Ramos (cell line): ENCODE results near the gene ARHGEF35.
"Not testable (repeated sequence)": the region's sequence is repeated elsewhere in the genome, so short reads cannot be mapped to it uniquely, and the experiment has no call there.

Source experiments
- in situ Hi-C: fragments of 300-500 bp; cut with MboI; formaldehyde crosslinking; loops from one replicate; pipeline ENCODE4 v1.14.3; 2022; ENCODE audit warnings: low sequenced_read_pairs; ENCODE audit not compliant: unreplicated experiment

ARHGEF35 gene

DNA sequence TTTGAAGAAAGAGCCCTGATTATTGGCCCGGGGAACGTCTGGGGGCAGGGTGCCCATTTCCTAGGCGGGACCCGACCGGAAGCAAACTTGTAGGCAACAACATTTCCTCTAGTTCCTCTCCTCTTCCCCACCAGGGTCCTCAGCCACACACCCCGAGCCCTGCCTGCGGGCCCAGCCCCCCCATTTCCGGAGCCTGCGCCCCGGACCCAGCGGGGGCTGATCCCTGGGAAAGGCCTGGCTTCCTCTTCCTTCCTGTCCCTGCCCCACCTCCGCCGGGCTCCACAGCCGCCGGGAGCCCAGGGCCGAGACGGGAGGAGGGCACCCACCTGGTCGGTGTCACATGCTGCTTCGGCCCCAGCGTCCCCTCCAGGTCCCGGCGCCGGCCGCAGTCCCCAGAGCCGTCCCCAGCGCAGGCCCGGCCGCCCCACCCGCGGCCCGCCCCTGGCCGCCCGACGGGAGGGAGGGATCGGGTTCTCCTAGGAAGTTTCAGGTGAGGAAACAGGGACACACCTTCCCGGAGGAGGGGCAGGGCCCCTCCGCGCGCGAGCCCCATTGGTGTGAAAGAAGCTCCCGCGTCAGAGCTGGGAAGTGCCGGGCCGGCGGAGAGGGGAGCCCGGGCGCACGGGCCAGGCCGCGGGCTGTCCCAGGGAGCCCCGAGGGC lies at the start of gene ARHGEF35:
Gene ARHGEF35, minus strand, starts transcription at position 622 of the 661 bp plus-strand sequence. CDS start 7,450 bp downstream, outside the sequence.
- in situ Hi-C loops = not testable (repeated sequence)

DNA sequence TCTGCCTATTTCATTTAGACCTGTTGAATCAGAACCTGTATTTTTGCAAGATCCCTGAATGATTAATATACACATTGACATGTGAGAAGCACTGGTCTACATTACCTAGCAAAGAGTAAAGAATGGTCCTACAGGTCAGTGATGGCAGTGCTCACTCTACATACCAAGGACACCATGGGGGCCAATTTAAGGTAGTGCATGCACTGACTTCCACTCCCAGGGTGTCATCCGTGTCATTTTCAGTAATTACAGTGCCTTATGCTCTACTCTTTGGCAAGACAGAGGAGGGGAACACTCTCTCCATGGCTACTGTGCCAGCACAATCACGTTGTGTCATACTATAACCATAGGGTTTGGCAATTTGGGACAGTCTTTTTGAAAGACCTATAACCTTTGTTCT lies 49.7 kb upstream of the ARHGEF35 start:
- in situ Hi-C loops = not testable (repeated sequence)

DNA sequence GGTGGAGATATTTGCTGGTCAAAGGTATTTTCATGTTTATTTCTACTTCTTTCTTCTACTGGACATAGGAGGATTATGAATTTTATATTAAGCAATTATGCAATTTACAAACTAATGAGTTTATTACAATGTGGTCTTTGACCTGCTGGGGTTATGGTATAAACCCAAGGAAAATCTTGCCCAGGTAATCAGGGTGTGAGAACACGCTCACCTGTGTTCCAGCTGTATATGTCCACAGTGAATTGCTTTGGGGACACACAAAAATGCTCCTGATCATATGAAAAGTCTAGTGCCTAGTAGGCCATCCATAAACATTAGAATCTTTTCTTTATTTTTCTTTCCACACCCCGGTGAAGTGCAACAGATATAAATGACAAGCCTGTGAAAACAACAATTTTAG lies 43.7 kb upstream of the ARHGEF35 start, which contains the start of gene OR2A42:
Gene OR2A42, minus strand, starts transcription at position 241 of the 400 bp plus-strand sequence. CDS start 6,762 bp downstream, outside the sequence.
- in situ Hi-C loops = not testable (repeated sequence)

DNA sequence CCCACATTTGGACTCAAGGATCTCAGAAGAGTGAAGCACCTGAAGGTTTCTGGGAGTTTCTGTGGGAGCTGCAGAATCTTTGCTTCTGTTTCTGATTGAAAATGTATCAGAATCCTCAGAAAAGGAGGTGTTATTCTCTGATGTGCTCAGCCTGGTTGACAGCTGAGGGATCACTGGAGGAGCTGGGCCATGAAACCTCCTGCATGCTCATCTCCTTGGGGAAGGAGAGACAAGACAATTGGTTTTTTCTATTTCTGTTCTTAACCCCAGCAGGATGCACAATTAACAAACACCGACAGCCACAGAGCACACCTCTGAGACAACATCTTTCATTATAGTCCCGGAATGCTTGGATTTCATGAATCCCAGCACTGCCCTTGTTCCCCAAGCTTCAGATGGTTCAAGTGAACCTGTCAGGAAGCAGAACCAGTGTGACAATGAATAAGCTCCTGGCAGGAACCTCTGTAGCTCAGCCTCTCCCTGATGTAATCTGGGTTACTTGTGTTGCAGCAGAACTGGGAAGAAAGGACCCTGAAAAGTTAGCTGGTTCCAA lies 43.0 kb upstream of the ARHGEF35 start:
- in situ Hi-C loops = not testable (repeated sequence)

DNA sequence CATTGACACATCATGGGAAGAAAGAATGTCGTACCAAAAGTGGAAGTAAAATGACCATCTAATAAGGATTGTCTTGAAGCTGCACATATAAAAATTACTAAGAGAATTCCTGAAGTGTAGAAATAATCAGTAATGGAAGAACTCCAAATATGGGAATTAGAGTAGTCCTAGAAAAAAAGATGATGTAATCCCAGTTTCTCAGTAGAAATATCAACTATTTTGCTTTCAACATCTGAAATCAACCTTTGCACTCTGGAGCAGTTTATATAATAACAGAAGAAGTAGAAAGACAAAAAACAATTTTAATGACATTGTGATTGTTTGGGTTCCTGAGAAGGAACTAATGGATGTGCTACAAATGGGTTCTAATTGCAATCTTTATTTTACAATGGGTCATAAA lies 37.4 kb upstream of the ARHGEF35 start:
- in situ Hi-C loops = not testable (repeated sequence)

DNA sequence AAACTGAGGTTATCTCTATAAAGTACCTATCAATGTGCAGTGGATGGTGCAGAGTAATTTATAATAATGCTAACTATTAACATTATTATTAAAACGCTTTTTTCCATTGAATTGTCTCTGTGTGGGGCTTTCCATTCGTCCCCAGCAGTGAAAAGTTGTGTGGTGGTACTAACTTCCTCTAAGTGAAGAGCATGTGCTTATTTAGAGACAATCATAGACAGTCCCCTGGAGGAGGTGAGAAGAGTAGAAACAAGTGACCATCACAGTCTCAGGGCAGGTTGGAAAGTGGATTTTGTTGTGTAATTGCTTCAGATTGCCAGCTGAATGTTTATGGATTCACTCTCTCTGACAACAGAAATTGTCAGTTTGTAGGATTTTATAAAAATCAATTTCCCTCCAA lies 35.4 kb upstream of the ARHGEF35 start:
- in situ Hi-C loops = not testable (repeated sequence)

DNA sequence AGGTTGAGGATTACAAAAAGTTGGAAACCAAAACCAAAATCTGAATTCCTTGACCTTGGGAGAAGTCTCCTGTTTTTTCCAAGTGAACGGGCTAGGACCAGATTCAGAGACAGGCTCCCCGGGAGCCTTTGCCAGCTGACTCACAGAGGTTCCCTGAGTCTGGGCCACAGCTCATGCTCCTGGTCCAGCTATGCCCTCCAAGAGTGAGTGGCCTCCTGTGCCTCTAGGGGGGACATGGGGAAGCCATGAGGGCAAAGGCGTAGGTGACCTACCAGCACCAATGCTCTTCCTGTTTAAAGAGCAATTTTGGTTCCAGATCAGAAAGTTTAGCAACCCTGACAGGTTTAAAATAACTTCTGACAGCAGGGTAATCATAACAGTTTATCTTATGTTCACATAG lies 33.2 kb upstream of the ARHGEF35 start:
- in situ Hi-C loops = not testable (repeated sequence)

DNA sequence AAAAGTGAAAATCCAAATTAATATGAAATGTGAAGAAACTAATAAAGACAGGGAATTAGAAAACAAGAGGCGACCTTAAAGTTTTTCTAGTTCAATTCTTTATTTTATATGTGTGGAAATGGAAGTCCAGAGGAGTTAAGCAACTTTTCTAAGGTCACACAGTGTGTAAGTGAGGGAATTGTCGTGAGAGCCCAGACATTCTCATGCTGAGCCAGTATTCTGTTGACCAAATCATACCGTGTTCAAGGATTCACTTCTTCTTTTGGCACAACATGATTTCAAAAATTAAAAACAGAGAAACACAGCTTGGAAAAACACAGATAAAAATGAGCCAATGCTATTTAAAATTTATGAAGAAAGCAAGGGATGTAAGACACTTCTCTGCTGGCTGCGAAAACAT lies 31.2 kb upstream of the ARHGEF35 start:
- in situ Hi-C loops = not testable (repeated sequence)

DNA sequence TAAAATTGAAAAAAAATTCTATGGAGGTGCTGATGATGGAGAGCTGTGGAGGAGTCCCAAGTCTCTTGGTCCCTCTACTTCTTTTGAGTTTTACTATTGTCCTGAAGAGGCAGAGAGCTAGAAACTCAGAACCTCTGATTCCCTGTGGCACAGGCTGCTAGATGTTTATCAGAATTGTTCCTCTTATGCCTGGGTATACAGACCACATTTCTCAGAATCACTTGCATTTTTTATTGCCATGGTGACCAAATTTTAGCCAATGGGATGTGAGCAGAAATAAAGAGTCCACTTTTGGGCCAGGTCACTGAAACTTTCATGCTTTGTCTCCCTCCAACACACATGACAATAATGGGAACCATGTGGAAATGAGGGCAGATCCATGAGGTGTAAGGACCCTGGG lies 28.0 kb upstream of the ARHGEF35 start:
- in situ Hi-C loops = not testable (repeated sequence)

DNA sequence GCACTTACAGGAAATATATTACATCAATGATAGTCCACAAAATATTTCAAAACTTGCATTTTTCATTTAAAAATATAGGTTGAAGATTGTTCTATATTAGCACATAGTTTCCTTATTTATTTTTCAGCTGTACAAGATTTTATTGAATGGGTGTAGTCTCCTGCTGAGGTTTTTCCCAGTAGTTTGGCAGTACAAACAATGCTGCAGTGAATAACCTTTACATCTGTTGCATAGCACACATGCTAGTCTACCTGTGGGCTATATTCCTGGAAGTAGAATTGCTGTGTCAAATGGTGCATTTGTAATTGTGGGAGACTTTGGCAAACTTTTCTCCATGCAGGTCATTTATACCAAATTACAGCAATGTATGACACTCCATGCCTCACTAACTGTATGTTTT lies 24.9 kb upstream of the ARHGEF35 start:
- in situ Hi-C loops = not testable (repeated sequence)

DNA sequence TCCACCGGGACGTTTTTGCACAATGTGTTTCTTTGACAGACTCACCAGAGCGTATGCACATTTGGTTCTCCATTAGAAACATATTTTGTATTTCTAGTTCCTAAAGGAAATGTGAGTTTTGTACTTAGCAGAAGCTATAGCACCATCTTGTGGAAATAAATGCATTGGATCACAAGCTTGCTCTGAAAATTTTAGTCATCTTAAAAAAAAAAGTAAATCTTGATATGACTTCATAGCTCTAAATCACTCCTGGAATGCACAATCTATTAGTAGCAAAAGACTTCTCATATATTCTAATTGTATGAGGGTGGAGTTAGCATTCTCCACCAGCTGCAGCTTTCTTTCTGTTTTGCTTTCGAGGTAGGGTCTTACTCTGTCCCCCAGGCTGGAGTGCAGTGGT lies 23.5 kb upstream of the ARHGEF35 start:
- in situ Hi-C loops = not testable (repeated sequence)

DNA sequence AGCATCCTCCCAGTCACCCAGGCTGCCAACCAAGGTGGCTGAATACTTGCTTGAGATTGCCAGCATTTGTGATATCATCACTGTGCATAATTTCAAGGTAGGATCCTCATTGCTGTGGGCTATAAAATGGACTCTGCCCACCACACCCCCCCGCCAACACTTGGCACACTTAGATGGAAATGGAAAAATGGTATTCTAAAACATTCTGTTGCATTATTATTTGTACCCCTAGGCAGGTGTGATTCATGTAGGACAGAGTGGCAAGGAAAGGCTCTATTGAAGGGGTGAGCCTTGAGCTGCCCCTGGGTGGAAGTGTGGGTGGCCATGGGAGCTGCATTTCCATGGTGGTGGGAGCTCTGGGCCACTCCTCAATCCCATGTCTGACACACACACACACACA lies 22.9 kb upstream of the ARHGEF35 start:
- in situ Hi-C loops = not testable (repeated sequence)

DNA sequence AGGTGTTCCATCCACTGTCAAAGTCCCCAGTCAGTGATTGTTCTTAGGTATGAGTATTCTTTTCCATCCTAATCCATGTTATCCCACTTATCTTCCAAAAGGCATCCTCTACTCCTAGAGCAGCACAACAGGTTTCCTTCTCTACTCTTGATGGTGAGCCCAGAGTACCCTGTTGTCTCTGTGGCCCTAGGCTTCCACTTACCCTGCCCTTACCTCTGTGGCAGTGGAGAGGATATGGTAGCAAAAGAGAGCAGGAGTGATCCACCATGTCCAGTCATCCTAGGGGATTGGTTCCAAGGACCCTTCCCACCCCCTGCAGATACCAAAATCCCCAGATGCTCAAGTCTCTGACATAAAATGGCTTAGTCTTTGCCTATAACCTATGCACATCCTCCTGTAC lies 21.6 kb upstream of the ARHGEF35 start:
- in situ Hi-C loops = not testable (repeated sequence)

DNA sequence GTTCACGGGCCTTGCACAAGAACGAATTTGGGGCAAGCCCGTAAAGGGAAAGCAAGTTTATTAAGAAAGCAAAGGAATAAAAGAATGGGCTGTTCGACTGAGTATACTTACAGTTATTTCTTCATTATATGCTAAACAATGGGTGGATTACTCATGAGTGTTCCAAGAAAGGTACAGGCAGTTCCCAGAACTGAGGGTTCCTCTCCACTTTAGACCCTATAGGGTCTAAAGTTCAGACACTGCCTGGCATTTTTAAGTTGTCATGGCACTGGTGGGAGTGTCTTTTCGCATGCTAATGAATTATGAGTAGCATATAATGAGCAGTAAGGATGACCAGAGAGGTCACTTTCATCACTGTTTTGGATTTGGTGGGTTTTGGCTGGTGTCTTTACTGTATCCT lies 9.7 kb upstream of the ARHGEF35 start:
- in situ Hi-C loops = not testable (repeated sequence)

DNA sequence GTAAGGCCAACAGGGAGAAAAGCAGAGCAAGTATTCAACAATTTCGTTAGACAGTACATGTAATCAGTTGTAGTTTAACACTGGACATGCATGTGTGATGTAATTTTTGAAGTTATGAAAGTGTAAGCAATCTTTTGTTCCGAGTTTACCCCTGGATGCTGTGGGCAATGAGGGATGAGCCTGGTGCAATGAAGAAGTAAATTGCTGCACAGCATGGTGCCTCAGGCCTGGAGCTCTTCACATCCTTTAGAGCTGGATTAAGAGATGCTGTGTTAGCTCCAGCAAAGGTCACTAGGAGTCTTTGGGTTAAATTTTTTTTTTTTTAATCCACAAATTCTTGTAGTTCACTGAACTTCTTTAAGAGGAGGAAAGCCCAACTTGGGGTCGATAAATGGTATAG lies 7.5 kb upstream of the ARHGEF35 start:
- in situ Hi-C loops = not testable (repeated sequence)

DNA sequence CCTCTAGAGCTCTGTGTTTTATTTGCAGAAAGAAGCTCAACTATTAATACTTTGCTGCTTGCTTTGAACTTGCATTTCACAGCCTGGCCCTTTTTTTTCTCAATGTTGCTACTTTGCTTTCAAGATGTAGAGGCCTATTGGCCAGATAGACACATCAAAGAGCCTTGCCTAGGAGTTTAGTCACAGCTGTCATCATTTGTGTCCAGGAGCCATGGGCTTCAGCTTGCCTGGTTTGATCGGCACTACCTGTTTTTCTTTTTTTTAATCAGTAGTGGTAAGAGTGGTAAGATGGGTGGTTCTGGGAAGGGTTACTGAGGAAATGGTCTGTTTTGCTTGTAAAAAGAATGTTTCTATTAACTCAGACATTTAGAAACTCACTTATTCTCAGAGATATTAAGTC lies 6.3 kb upstream of the ARHGEF35 start:
- in situ Hi-C loops = not testable (repeated sequence)

DNA sequence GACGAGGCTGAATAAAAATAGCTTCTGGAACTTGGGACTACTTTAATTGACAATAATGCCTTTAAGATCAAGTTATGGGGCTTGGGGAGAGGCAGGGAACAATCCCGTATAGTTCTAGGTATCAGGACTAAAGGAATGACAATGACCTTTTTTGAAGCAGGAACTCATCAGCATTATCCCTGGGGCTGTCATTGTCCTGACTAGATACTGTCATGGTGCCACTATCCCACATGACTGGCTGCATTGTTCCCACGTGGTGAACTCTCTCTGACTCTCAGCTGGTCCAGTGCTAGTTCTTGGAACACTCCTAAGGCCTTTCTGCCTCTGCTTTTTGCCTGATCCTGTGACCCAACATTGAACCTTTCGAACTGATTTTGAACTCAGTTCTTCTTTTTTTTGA lies 3.3 kb upstream of the ARHGEF35 start:
- in situ Hi-C loops = not testable (repeated sequence)

DNA sequence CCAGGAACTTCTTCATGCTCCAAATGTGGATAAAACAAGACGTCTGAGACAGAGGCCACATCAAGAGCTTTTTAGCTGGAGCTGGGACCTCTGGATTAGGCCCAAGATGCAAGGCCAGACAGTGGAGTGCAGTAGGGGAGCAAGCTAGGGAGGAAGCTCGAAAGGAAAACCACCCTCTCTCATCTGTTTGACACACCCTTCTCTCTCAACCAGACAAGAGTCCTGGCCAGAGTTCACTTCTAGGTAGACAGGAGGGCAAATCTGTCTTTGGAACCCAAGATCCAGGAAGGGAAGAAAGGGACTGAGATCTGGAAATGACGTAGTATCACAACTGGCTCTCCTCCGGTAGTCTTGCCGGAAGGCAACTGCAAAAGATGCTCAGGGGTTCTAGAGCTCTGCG lies 1.2 kb downstream of the ARHGEF35 start:
- in situ Hi-C loops = not testable (repeated sequence)

DNA sequence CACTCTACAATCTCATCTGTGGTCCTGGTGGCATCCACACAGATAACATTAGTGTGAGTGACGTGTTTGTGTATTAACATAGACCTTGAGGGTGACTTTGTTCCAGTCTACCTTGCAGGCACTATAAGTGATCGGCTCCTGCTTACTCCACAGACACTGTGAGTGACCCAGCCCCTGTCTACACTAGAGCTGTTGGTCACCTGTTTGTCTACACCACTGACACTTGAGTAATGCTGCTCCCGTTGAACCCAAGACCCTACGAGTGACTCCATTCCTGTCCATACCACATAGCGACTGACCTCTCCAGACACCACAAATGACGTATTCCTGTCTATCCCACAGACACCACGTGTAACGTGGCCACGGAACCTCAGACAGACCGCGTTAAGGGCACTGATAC lies 1.9 kb downstream of the ARHGEF35 start:
- in situ Hi-C loops = not testable (repeated sequence)

DNA sequence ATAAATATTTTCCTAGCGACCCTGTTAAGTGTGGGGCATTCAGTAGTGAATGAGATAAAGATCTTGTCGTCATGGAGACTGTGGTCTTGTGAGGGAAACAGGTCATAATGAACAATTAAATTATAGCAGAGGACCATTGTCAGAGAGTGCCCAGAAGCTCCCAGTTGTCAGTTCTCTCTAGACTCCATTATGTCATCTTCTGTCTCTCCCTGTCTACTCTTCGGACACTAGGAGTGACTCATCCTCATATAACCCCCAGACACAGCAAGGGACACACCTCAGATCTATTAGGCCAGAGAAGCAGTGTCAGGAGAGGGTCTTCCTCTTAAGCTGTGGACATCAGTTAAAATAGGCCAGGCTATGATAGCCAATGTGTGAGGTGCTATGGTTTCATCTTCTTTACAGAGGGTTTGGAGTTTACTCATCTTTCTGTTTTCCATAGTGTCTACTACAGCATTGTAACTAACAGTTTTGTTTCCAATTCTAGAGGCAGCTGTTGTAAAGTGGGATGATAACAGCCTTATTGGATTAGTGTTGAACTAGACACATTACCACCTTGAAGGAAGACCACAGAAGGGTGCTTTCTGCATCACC lies 7.0 kb downstream of the ARHGEF35 start:
- in situ Hi-C loops = not testable (repeated sequence)

DNA sequence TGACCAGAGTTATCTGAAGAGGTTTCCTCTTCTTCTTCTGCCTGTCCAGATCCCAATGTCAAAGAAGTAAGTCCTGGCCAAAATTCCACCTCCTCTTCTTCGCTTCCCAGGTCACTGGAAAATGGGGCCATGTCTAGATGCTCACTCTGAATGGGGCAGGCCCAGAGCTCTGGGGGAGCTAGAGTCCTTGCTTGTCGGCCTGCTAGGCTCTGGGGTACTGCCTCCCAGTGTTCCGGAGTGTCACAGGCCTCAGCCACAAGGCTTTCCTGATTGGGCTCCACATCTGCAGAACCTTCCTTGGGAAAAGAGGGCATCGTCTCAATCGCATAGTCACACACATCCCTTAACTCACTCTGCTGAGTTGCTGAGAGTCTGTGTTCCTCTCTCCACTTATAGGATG lies 7.8 kb downstream of the ARHGEF35 start:
- in situ Hi-C loops = not testable (repeated sequence)

DNA sequence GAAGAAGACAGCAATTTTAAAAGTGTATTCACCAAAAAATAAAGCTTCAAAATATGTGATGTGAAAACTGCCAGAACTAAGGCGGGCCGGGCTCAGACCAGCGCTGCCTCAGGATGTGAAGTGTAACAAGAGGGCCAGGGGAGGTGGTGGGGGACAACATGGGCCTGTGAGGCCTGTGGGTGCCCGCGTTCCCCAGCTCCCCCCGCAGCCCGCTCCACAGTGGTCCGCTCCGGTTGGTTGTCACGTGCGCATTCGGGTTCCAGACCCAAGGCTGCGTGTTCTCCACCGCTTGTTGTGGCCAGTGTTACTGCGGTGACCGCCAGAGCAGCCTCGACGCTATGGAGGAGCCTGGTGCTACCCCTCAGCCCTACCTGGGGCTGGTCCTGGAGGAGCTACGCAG lies 12.5 kb downstream of the ARHGEF35 start, which contains the start of gene CTAGE4:
Gene CTAGE4, plus strand, starts transcription at position 301 of the 400 bp plus-strand sequence. Its CDS starts 38 bp downstream, at position 339.
- in situ Hi-C loops = not testable (repeated sequence)
